GM19372 (cell line): Measurements from ENCODE around the gene PABPN1L.
"Not testable (repeated sequence)": the region's sequence is repeated elsewhere in the genome, so short reads cannot be mapped to it uniquely, and the experiment has no call there.

ENCODE experiments used
- ATAC-seq: cut with Tn5 transposase; IDR thresholded peaks from one replicate; pipeline ENCODE4 v1.9.1; 2021; ENCODE audit warnings: mild to moderate bottlenecking, low read depth, moderate library complexity; ENCODE audit not compliant: unreplicated experiment

PABPN1L gene

GRCh38 chr16:88901718-88902337 lies 35.4 kb upstream of the PABPN1L start:
- ATAC-seq, result no peak

- ATAC-seq, result no peak
Measured at GRCh38 chr16:88900662-88901052, 34.2 kb upstream of the PABPN1L start.

- ATAC-seq, result no peak
Measured at GRCh38 chr16:88899901-88900661, 33.6 kb upstream of the PABPN1L start.

GRCh38 chr16:88897696-88898425 lies 31.4 kb upstream of the PABPN1L start:
- ATAC-seq, result no peak

GRCh38 chr16:88896238-88897070 lies 30.0 kb upstream of the PABPN1L start:
- ATAC-seq, result no peak

GRCh38 chr16:88895335-88895734 lies 28.9 kb upstream of the PABPN1L start:
- no peak for ATAC-seq

GRCh38 chr16:88894681-88895300 lies 28.3 kb upstream of the PABPN1L start:
- ATAC-seq, result no peak

- not testable (repeated sequence) for ATAC-seq
Measured at GRCh38 chr16:88894266-88894665, 27.8 kb upstream of the PABPN1L start.

GRCh38 chr16:88893127-88893968 lies 26.9 kb upstream of the PABPN1L start:
- no peak for ATAC-seq

- ATAC-seq, result no peak
Measured at GRCh38 chr16:88892065-88892464, 25.6 kb upstream of the PABPN1L start.

GRCh38 chr16:88891083-88891482 lies 24.6 kb upstream of the PABPN1L start:
- no peak for ATAC-seq

- not testable (repeated sequence) for ATAC-seq
Measured at GRCh38 chr16:88889702-88890352, 23.4 kb upstream of the PABPN1L start.

- ATAC-seq, result no peak
Measured at GRCh38 chr16:88888461-88889387, 22.3 kb upstream of the PABPN1L start.

GRCh38 chr16:88888057-88888456 lies 21.6 kb upstream of the PABPN1L start:
- ATAC-seq, result no peak

- no peak for ATAC-seq
Measured at GRCh38 chr16:88886845-88887521, 20.5 kb upstream of the PABPN1L start.

GRCh38 chr16:88886420-88886844 lies 20.0 kb upstream of the PABPN1L start:
- no peak for ATAC-seq

- no peak for ATAC-seq
Measured at GRCh38 chr16:88885693-88886280, 19.3 kb upstream of the PABPN1L start.
